GM19324 (cell line): ENCODE results near the gene B4GALNT1.
"Not testable (repeated sequence)": the region's sequence is repeated elsewhere in the genome, so short reads cannot be mapped to it uniquely, and the experiment has no call there.

Experiments used
- ATAC-seq: cut with Tn5 transposase; IDR thresholded peaks from one replicate; pipeline ENCODE4 v1.9.1; 2021; ENCODE audit warnings: mild to moderate bottlenecking, moderate library complexity; ENCODE audit not compliant: unreplicated experiment, low FRiP score

Gene B4GALNT1

DNA sequence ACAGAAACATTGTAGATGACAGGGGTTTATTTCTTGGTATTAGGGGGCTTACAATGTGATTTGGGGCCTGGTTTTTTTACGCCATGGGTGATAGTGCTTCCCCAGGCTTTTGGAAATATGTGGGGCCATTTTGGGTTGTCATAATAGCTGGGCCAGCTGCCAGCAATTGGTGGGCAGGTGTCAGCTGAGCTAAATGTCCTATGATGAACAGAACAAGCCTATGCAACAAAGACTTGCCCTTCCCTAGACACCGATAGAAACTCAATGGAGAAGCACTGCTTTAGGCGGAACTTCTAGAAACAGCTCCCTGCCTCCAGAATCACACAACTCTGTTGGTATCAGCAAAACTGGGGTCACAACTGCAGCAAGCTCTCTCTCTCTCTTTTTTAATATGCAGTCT is 5.1 kb upstream of the B4GALNT1 start:
- ATAC-seq: no peak

DNA sequence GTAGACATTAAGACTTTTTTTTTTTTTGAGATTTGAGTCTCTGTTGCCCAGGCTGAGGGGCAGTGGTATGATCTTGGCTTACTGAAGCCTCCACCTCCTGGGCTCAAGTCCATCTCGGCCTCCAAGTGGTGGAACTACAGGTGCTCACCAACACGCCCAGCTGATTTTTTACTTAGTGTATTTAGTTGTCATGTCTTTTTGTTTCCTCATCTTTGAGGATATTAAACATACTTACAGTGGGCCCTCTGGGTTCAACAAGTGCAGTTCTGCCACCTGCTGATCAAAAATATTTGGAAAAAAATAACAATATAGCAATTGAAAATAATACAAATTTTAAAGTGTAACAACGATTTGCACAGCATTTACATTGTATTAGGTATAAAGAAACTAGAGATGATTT is 4.4 kb upstream of the B4GALNT1 start:
- ATAC-seq: no peak

DNA sequence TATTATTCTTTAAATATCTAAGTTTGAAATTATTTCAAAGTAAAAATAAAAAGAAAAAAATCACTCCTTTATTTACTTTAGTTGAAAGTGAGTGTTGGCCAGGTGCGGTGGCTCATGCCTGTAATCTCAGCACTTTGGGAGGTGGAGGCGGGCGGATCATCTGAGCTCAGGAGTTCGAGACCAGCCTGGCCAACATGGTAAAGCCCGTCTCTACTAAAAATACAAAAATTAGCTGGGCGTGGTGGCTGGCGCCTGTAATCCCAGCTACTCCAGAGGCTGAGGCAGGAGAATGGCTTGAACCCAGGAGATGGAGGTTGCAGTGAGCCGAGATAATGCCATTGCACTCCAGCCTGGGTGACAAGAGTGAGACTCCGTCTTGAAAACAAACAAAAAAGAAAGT is 3.7 kb upstream of the B4GALNT1 start:
- not testable (repeated sequence) for ATAC-seq

DNA sequence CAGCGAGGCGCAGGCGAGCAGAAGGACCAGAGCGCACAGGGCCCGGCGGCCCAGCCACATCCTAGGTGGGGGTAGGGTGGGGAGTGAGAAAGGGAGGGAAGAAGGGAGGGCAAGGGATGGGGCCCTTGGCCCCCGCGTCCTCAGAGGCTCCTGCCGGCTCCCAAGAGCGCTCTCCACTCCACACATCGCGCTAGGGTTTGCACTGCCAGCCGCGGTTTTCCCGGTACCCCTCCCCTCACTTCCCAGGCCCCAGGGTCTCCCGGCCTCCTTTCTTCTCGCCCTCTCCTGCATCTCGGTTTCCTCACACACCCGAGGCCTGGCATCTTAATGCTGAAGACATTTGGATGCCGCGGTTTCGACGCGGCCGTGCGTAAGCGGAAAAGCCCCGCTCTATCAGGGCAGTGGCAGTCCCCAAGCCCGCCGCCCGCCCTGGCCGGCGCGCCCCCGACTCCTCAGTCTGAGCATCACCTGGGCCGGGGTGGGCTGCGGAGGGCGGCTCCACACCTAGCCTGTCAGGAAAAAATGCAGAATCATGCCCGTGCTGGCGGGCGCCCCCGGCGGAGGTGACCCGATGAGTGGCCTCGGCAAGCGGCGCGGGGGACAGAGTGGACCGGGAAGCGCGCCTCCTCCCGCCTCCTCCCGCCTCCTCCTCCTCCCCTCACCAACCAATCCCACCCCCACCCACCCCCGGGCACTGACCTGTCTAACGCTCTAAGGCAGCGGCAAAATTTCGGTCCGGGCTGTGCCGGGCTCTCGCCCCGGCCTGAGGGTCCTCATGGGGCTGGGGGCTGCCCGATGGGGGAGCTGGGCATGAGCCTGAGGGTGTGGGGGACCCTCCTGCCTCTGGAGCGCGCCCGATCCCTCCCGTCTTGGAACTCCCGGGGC is 686 bp downstream of the B4GALNT1 start:
- ATAC-seq: no peak

DNA sequence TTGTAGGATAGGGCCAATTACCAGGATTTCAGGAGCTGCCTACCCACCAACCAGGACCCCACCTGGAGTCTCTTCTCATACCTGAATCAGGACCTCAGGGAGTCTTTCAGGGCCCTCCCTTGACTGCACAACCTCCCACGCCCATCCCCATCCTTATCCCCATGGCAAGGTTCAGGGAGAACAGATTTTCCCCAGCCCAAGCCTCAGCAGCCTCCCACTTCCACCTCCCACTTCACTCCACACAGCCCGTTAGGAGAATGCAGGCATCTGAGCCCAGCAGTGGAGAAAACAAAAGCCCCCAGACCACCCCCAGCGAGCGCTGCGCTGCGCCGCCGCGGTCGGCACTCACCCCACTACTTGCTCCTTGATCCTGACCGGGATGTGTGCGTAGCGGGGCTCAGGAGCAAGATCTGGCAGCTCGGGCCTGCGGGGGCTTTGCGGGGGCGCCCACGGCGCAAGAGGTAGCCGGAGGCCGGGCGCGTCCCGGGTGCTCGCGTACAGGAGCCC is 1.4 kb downstream of the B4GALNT1 start:
- ATAC-seq: no peak

DNA sequence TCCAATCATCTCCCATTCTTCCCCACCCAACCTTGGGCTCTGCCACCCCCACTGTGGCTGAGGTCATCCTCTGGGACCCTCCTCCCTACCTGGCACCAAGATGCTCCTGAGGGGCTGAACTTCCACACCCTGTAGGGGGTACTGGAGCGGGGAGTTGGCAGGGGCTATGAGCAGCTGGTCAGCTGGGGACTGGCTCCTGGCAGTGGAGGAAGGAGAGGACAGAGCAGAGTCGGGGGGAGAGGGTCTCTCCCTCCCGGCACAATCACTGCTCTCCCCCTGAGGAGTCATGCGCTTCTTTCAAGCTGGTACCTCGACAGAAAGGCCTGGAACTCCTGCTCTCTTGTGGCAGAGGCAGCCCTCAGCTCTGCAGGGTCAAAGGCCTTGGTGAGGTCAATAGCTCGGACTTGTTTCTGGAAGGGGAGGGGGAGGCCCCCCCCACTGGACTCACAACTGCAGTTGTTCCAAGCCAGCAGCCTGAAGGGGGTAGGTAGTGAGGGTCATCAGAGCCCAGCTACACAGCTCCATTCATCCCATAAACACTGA is 2.0 kb downstream of the B4GALNT1 start:
- no peak for ATAC-seq

DNA sequence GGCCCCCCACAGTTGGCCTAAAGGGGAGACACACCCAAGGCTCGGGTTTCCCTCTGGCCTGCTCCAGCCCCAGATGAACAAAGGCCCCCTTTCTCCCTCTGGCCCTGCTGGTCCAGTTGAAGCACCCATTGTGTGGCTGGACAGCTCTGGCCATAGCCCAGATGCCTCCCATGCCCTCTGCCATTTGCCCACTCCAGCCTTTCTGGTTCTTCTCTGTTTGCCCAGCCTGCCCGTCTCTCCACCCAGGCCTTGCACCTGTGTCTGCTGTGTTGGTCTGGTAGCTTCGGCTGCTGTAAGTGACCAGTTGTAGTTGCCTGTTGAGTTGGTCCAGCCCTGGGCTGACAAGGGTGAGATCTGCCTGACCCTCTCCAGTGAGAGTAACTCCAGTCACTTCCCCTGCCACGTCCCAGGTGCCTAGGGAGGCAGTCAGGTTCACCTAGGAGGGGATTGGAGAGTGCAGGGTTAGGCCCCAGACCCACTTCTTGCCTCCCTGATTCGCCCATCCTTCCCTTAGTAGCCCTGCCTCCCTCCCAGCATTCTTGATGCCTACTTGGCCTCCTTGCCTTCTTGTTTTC is 3.0 kb downstream of the B4GALNT1 start:
- no peak for ATAC-seq

DNA sequence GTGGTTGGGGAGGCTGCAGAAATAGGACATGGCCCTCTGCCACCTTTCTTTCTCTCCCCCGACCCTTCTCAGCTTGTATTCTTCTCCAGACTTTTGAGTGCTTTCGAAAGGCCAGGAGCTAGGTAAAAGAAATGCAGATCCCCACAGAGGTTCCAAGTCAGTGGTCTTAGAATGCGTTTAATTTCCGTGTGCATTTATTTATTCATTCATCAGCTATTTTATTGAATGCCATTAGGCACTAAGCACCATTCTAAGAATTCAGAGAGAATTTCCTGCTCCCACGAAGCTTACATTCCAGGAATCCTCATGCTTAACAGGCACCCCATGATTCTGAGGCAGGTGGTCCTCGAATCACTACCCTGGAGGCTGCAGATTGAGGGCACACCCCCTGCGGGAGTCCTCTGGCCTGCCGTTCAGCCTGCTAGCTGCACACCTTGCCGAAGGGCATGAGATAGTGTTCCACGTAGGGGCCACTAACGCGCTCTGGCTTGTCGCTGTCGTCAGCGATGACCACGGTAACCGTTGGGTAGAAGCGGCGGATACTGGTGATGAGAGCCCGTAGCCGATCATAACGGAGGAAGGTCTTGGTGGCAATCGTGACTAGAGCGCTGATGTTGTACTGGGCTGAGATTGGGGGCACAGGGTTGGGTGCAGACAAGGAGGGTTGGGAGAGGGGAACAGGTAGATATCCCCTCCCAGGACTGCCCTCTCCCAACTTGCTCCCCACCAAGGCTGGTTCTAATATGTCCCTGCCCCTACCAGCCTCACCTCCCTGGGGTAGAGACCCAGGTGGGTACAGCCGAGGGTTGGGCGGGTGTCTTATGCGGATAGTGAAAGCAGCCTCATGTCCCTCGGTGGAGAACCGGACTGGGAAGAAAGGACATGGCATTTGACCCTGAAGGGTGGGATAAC is 4.5 kb downstream of the B4GALNT1 start:
- no peak for ATAC-seq

DNA sequence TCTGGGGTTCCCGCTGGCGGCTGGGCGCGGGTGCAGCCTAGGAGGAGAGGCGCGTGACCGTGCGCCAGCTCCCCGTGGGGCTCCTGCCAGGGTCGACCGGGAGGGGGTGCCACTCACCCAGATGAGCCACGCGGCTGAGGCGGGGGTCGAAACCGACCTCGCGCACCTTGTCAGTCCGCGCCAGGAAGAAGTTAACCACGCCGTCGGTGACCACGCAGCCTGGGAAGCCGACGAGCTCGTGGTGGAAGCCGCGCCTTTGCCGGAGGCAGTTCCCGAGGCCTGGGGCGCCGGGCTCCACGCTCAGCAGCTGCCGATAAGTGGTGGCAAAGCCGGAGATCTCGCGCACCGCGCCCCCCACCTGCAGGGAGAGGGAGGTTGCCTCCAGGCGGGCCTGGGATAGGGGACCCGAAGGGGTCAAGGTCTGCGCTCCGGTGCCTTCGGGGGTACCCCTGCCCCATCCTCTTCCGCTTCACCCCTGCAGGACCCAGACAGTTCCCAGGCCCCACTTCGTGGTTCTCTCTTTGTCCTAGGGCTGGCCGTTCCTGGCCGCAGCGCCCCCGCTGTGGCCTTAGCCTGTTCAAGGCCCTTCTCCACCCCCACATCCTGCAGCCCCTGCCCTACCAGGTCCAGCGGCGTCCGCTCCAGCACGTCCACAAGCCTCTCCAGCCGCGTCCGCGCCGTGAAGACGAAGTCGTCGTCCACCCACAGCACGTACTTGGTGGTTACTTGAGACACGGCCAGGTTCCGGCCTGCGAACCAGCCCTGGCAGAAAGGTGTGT is 5.3 kb downstream of the B4GALNT1 start:
- no peak for ATAC-seq

DNA sequence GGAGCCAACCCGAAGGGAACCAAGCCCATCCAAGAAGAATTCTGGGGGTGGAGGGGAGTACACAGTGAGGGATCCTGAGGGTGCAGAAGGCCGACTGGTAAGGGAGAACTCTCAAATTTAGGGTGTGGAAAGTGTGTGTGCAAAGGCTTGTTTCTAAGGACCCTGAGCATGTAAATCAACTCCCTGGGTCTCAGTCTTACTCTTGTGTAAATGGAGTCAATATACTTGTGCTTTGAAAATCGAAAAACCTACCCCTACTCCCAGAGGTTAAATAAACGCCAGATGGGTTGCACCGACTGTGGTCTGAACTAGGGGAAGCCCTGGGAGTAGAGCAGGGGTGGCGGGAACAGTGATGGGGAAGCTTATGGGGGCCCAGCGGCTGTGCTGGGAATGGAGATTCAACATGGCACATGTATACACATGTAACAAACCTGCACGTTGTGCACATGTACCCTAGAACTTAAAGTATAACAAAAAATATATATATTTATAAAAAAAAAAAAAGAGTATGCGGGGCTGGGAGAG is 6.0 kb downstream of the B4GALNT1 start:
- ATAC-seq: no peak

DNA sequence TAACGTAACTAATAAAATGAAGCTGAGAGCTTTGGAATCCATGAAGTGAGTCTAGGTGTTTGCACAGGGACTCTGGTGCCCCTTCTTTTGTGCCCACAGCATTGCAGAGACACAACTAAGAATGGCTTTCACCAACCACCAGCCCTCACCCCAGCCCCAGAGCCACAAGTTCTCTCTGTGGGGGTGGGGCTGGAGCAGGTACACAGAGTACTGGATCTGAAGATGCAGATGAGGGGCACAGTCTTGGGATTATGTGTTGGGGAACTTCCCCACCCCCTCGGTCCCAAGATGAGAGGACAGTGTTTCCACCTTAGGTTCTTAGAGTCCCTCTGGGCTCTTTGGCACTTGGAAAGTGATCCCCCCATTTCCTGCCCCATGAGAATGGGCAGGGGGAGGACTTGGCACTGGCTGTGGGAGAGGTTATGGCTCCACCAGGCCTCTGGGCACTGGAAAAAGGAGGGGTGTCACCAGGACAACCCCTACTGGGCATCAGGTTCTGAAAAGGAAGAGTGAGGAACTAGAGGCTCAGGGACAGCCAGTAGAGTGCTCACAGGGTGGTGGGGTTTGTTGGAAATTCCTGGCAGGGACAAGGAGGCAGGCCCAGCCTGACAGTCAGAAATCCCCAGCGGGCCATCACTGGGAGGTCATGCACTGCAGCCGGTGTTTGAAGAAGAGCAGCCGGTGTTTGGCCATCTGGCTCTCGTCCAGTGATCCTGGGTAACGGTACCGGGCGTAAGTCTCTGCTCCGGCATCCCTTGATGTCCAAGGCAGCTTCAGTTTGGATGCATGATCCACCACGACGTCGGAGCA is 6.7 kb downstream of the B4GALNT1 start:
- no peak for ATAC-seq

DNA sequence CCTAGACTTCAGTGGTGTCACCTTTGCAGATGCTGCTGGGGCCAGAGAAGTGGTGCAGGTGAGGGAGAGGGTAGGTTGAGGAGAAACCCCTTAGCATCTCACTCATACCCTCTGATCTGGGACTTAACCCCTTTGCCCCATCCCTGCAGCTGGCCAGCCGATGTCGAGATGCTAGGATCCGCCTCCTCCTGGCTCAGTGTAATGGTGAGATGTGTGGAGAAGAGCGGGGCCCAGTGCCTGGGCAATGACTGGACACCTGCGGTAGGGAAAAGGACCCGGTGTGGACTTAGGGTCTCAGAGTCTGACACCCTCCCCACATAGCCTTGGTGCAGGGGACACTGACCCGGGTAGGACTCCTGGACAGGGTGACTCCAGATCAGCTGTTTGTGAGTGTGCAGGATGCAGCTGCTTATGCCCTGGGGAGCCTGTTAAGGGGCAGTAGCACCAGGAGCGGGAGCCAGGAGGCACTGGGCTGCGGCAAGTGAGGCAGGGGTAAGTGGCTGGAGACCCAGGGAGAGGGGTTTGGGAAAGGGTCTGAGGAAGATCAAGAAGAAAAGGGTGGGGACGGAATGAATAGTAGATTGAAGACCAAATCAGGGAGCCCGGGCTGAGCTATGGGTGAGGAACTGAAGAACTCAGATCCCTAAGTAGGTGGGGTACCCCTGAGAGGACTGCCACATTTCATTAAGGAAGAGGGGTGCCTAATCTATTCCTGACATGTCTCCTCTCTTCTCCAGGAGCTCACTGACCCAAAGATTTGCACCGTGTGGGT is 7.6 kb downstream of the B4GALNT1 start:
- ATAC-seq: no peak

DNA sequence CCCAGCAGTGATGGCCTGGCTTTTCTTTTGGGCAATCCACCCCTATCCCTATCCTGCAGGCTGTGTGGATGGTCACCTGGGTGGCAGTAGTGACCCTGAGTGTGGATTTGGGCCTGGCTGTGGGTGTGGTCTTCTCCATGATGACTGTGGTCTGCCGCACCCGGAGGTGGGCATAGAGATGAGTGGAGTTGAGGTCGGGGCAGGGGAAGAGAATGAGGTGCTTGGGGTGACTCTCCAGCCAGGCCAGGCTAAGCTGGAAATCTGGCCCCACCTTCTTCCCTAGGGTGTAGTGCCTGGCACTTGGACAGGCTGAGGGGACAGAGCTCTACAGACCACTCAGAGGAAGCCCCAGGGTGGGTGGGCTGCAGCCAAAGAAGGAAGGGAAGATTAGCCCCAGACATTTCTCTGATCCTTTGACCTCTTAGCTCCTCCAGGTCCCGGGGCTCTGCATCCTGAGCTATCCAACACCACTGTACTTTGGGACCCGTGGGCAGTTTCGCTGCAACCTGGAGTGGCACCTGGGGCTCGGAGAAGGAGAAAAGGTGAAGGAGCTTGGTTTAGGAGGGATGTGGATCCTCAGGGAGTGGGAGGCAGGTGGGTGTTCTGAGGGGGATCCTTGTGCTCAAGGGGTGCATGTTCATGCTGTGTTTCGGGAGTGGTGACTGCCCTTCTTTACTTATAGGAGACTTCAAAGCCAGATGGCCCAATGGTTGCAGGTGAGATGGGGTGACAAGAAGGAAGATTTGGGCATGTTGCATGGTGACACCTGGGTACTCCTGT is 8.4 kb downstream of the B4GALNT1 start:
- ATAC-seq: no peak

DNA sequence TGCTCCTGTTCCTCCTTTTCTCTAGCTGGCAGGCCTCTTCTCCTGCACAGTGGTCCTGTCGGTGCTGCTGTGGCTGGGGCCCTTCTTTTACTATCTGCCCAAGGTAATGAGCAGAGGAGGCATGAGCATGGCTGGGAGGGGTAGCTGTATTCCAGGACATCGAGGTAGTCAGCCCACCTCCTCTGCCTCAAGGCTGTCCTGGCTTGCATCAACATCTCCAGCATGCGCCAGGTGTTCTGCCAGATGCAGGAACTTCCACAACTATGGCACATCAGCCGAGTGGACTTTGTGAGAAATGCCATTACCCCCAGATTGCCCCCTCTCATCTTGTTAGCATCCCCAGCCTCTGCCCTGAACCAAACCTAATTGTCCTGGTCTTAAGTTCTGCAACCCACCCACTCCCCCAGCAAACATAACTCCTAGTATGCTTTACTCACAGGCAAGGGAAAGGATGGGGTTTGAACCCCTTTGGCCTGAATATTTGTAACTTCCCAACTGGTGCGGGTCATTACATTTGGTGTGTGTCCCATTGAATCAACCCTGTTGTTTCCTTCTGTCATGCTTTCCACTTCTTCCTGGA is 9.1 kb downstream of the B4GALNT1 start:
- no peak for ATAC-seq

DNA sequence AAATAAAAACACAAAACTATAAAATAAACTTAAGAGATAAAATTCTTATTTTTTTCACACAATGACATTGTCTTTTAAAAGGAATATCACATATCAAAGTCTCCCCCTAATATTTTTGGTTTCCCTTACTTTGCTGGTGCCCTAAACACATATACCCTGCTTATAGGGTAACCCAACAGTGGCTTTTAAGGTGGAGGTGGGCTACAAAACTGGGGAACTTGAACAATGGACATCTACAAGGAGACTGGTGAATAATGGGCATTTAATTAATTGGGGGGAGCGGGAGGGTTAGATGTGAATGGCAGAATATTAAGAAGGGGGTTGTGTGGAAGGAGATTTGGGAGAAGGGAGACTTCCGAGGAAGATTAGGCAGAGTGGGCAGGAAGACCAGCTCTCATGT is 9.6 kb downstream of the B4GALNT1 start:
- no peak for ATAC-seq

DNA sequence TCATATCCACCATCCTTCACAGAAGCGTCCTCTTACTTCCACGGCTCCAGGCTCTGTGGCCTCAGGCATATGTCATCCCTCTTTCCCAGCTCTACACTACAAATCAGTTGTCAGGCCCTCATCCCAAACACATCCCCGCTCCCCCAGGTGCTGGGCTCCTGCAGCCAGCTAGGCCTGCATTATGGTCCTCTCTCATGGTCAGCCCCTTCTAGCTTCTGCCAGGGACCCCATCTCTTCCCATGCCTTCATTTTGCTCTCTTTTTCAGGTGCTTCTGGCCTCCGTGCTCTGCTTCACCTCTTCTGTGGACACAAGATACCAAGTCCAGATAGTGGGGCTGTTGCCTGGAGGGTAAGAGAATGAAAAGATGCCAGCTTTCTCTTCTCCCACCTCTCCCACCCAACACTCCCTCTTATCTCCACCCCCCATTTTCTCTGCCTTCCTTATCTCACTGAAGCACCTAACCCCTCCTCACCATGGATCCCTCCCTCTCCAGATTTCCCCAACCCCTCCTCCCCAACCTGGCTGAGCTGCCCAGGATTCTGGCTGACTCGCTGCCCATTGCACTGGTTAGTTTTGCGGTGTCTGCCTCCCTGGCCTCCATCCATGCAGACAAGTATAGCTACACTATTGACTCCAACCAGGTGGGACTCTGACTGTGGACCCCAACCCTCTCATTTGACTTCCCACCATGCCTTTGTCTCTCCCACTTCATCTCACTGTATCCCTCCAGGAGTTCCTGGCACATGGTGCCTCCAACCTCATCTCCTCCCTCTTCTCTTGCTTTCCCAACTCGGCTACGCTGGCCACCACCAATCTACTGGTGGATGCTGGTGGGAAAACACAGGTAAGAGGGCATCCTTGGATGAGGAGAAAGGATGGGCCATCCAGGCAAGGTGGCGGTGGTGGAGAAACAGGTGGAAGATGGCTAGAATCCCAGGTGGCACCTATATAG is 10.4 kb downstream of the B4GALNT1 start:
- ATAC-seq: no peak
